Neutrophil (primary cell): ENCODE data around the gene NGLY1.

Source experiments
- H3K27ac ChIP-seq: fragments of 200-600 bp; sonication (generic); 2 replicates; pipeline ENCODE4 v1.5.1; 2016; ENCODE audit warnings: mild to moderate bottlenecking, moderate library complexity
- H3K27me3 ChIP-seq: fragments of 200-600 bp; sonication (generic); 2 replicates; pipeline ENCODE4 v1.6.0; 2016; ENCODE audit warnings: mild to moderate bottlenecking
- H3K36me3 ChIP-seq: fragments of 200-600 bp; sonication (generic); 2 replicates; pipeline ENCODE4 v1.5.1; 2017
- H3K4me1 ChIP-seq, 2 experiments: fragments of 200-600 bp in 1 of 2; sonication (generic) in 1 of 2; 1 replicate in 1 of 2; 2 replicates in 1 of 2; pipeline versions ENCODE4 v1.5.1 to v1.6.1; 2013 to 2016; ENCODE audit warnings: low read depth in 1 of 2, low read length in 1 of 2, mild to moderate bottlenecking in 1 of 2, moderate library complexity in 1 of 2; ENCODE audit not compliant: control insufficient read depth in 1 of 2, insufficient read depth in 1 of 2
- H3K4me3 ChIP-seq, 2 experiments: fragments of 200-600 bp in 1 of 2; sonication (generic) in 1 of 2; 1 replicate in 1 of 2; 2 replicates in 1 of 2; pipeline ENCODE4 v1.5.1; 2013 to 2016; ENCODE audit warnings: low read depth in 1 of 2, low read length in 1 of 2, mild to moderate bottlenecking in 1 of 2, moderate library complexity in 1 of 2
- H3K9me3 ChIP-seq: fragments of 200-600 bp; sonication (generic); 2 replicates; pipeline ENCODE4 v1.5.1; 2016
- CTCF ChIP-seq: fragments of 200-600 bp; sonication (generic); IDR thresholded peaks from 2 replicates; pipeline ENCODE4 v1.5.1; 2016; ENCODE audit warnings: antibody characterized with exemption

NGLY1 gene

GRCh38 chr3:25821746-25822573, 38.7 kb upstream of the NGLY1 start:
- Histone ChIP-seq H3K27me3 (no peaks in the 10 kb centered on the region), H3K36me3 (no peaks in the 10 kb centered on the region), H3K27ac (no peak overlapping the region), H3K9me3 (no peaks in the 10 kb centered on the region), H3K4me1 (peaks cover 6 to 12% of the 10 kb centered on the region in 2 experiments), H3K4me3 (no peak overlapping the region)
- TF ChIP-seq CTCF, result no peak

DNA sequence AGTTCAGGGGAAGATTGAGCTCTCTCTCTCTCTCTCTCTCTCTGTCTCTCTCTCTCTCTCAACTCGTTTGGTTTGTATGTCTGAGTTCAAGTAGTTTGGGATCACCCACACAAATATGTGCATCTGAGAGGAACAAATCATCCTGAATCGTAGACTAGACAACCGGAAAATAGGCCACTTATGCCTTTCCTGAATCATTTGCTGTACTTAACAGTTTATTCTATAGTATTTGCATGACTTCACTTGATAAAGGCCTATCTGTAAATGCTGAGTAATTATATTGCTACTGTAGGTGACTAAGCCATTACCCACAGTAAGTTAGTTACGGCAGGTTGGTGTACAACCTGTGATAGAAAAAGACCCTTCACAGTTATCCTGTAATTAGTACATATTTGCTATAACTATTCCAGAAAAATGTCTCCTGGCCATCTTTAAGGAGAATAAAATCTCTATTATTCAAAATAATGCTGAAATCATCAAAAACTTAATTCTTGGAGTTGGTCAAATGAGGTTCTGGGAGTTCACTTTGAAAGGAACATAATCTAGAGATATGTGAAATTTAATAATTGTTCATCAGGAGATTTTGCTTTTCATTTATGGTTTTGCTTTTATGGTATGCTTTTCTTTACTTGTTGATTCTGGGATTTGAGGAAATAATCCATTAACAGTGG, 37.7 kb upstream of the NGLY1 start:
- Histone ChIP-seq H3K4me3 (no peak overlapping the region), H3K36me3 (no peaks in the 10 kb centered on the region), H3K9me3 (no peaks in the 10 kb centered on the region), H3K27ac (no peak overlapping the region), H3K27me3 (no peaks in the 10 kb centered on the region), H3K4me1 (peaks cover 0 to 1% of the 10 kb centered on the region in 2 experiments)
- no peak for TF ChIP-seq CTCF

DNA sequence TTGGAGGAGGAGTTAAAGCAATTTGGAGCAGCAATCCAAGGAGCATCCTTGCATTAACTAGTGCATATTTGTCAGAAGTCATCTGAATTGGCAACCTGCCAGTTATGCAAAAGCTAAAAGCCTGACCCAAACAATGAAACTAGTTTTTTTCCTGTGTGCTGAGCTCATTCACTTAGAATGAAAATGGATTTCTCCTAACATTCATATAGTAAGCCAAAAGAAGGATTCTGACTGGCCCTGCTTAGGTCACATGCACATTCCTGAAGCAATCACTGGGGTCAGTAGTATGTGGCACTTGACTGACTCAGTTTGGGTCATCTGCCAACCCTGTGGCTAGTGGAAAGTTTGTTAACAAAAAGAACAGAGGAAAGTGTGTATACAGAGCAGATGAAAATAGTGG, 37.1 kb upstream of the NGLY1 start:
- H3K4me1 ChIP-seq, result no peaks in the 10 kb centered on the region
- H3K9me3 ChIP-seq, result no peaks in the 10 kb centered on the region
- TF ChIP-seq CTCF, result no peak
- H3K36me3 ChIP-seq, result no peaks in the 10 kb centered on the region
- H3K27me3 ChIP-seq, result no peaks in the 10 kb centered on the region
- no peak overlapping the region for H3K27ac ChIP-seq
- H3K4me3 ChIP-seq, result no peak overlapping the region

GRCh38 chr3:25818335-25818734, 35.1 kb upstream of the NGLY1 start:
- no peak for TF ChIP-seq CTCF
- no peaks in the 10 kb centered on the region for H3K9me3 ChIP-seq
- no peak overlapping the region for H3K27ac ChIP-seq
- no peak overlapping the region for H3K4me3 ChIP-seq
- H3K36me3 ChIP-seq, result no peaks in the 10 kb centered on the region
- no peaks in the 10 kb centered on the region for H3K27me3 ChIP-seq
- H3K4me1 ChIP-seq, result no peaks in the 10 kb centered on the region

DNA sequence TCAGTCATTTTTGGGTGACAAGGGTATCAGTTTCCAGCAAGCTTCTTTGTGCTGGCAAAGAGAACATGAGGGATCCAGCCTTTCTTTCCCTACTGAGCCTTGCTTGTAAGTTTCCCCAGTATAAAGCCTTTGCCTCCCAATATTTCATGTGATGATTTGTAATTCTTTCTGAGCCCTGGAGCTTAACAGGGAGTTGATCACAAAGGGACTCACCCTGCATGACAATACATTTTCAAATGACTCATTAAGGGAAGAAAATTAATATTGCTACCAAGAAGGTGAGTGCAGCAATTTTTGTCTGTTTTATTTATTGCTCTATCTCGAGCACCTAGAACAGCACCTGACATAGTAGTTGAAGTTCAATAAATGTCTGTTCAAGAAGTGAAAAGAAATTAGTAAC, 34.4 kb upstream of the NGLY1 start:
- Histone ChIP-seq H3K4me3 (no peak overlapping the region), H3K27ac (no peak overlapping the region), H3K4me1 (no peaks in the 10 kb centered on the region), H3K36me3 (no peaks in the 10 kb centered on the region), H3K9me3 (no peaks in the 10 kb centered on the region), H3K27me3 (no peaks in the 10 kb centered on the region)
- TF ChIP-seq CTCF, result no peak
